Mucosa of gallbladder (tissue), 1 donor: ENCODE results near the gene METTL26. TPM values are rescaled to one million over a fixed set of nuclear protein-coding genes. Genes with fewer than 3 reads are reported as not detected.

Source experiments
- DNase-seq: peaks from one replicate; pipeline ENCODE4 v3.0.0-alpha.2; 2020; ENCODE audit warnings: low spot score
- total RNA-seq: library from RNA; stranded (reverse); gene quantifications from one replicate; pipeline ENCODE4 v1.2.1, GENCODE V29; 2021
- donor health status: DM: no; HTN: no; CAD: no.

METTL26 gene
- 69.3 TPM for total RNA-seq

DNA sequence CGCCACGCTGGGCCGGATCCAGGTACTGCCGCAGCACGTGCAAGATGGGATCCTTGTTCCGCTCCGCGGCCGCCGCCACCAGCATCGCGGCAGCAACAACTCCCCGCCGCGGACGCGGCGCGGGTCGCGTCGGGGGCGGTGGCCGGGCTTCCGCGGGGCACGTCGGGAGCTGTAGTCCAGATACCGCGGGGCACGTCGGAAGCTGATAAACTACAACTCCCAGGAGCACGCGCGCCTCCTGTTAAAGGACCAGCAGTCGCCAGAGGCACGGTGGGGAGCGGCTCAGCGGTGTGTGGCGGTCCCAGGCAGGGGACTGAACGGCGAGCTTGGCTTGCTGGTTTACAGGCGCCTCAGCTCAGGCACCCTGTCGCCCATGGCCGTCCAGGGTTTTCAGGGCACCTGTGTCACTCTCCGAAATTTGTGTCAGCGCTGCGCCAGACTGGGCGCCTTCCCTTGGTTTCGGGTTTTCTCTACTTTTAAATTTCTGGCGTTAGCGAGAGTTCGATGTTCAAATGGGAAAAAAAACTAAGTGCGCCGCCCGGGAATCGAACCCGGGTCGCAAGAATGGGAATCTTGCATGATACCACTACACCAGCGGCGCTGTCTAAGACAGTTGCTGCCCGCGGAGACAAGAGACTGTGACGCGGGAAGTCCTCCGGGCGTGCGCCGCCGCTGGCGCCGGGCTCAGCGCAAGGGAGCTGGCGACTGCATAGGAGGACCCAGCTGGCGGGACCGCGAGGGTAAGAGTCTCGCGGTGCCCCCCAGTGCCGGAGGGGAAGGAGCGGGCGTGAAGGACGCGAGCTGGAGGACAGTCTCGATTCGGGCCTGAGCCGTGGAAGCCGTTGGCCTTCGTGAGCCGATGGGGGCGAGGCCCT lies at the start of gene METTL26:
METTL26 (minus strand) TSS at position 100 of the 875 bp plus-strand sequence; CDS start at position 85, 15 bp downstream.
- peak; percentile 96 for DNase-seq

DNA sequence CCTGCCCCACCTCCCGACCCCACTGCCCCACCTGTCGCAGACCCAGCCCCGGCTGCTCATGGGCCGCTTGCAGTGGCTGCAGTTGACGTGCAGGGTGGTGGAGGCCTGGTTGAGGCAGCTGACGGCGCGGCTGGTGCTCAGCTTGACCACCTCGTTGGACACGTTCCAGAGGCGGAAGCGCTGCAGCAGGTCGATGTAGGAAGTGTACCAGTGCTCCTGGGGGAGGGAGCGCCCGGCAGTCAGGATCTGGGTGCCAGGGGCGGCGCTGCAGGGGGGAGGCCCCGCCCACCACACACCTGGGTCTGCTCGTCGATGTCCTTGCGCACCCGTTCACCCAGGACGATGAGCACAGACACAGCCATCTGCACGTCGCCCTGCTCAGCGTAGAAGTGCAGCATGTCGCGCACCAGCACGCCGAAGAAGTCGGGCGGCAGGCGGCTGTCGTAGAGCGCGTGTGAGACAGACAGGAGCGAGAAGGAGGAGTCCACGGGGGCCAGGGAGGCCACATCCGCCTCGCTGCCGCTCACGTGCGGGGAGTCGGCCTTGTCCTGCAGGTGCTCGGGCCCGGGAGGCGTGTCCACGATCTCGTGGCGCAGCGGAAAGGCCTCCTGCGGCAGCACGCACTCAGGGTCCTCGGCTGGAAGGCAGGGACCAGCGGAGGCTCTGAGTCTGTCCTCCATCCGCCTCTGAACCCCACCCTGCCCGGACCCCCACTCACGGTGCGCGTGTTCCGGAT lies 49.0 kb upstream of the METTL26 start:
- DNase-seq: no peak

DNA sequence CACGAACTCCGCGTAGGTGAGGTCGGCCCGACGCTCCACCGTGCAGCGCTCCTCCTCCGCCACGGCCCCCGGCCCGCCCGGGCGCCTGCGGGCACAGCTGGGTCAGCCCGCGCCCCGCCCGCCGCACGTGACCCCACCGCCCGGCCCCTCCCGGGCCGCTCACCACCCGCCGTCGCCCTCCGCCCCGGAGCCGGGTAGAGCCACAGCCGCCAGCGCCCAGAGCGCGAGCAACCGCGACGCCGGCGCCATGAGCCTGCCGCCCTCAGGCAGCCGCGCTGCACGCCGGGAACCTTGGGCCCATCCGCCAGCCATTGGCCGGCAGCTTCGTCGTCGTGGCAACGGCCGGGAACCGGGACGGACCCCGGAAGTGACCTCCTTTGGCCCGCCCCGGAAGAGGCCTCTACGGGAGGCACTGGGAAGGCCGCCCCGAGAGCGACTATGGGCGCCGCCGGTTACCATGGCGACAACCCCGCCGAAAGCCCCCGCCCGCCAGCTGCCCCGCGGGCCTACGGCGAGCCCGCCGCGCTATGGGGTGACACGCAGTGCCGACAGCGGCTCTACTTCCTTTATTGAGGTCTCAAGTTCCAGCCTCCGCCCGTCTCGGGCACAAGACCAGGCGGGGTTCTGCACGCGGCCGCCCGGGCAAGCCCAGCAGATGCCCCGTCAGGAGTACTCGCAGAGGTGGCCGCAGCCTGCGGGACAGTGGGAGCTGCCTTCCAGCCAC lies 48.1 kb upstream of the METTL26 start, which contains the start of gene JMJD8:
JMJD8 (minus strand) TSS at position 264 of the 724 bp plus-strand sequence; CDS start at position 249, 15 bp downstream.
- DNase-seq: peak; percentile 97

DNA sequence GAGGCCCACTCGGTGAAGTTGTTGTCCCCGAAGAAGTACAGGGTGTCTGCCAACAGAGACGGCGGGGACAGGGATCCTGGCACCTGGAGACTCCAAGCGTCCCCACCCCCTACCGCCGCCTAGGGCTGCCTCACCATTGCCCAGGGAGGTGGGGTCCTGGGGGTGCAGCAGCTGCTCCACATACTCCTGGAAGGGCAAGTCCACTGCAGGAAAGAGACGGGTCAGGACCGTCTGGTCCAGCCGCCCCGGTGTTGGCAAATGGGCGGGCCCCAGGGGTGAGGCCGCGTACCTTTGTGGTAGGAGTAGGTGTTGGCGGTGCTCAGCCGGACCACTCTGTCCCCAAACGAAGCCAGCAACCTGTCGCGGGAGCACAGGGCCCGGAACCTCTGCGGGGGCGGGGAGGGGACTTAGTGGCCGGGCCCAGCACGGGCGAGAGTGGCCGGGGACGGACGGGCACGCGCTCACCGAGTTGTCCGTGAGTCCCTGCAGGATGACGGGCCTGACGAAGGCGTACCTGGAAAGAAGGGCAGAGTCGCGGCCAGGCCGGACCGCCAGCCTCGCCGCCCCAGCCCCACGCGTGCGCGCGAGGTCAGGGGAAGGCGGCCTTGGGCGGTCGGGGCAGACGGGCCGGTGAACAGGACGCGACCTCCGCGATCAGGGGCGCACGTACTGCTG lies 47.4 kb upstream of the METTL26 start:
- no peak for DNase-seq

DNA sequence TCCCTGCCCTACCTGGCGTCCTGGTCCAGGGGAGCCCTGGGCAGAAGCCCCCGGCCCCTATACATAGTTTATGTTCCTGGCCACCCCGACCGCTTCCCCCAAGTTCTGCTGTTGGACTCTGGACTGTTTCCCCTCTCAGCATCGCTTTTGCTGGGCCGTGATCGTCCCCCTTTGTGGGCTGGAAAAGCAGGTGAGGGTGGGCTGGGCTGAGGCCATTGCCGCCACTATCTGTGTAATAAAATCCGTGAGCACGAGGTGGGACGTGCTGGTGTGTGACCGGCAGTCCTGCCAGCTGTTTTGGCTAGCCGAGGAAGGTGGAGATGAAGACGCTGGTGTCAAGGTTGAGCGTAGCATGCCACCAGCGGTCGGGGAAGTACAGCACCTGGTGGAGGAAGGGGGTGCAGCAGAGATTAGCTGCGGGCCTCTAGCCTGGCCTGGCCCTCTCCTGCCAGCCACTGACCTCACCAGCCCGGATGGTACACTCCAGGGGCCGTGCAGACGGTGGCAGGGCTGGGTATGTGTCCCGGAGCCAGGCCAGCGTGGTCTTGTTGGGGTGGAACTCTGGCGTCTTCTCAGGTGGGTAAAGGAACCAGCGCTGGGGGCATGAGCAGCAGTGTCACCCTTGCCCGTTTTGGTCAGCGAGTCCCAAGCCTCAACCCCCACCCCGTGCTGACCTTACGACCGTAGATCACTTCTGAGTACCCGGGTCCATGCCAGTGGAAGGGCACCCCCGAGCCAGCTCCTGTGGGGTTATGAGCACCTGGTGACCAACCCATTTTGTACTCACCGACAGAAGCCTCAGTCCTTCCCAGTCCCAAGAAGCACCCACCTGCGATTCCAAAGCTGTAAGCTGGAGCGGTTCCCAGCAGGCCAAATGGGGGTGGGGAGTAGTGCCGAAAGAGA lies 46.6 kb upstream of the METTL26 start:
- DNase-seq: no peak

DNA sequence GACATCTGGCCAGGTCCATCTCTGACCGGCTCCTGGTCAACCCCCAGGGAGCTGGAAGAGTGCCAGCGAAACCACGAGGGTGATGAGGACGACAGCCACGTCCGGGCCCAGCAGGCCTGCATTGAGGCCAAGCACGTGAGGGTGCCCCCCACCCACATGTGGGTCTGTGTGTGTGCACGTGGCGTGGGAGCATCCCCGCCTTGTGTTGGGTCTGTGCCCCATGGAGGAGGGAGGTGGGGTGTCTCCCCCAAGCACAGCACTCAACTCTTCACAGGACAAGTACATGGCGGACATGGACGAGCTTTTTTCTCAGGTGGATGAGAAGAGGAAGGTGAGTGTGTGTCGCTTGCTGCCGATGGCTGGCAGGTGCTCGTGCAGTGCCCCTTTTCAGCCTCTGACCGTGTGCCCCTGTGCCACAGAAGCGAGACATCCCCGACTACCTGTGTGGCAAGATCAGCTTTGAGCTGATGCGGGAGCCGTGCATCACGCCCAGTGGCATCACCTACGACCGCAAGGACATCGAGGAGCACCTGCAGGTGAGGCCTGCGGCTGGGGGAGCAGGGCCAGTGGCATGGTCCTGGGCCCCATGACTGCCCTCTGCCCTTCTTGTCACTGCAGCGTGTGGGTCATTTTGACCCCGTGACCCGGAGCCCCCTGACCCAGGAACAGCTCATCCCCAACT lies 45.8 kb upstream of the METTL26 start:
- DNase-seq: no peak

DNA sequence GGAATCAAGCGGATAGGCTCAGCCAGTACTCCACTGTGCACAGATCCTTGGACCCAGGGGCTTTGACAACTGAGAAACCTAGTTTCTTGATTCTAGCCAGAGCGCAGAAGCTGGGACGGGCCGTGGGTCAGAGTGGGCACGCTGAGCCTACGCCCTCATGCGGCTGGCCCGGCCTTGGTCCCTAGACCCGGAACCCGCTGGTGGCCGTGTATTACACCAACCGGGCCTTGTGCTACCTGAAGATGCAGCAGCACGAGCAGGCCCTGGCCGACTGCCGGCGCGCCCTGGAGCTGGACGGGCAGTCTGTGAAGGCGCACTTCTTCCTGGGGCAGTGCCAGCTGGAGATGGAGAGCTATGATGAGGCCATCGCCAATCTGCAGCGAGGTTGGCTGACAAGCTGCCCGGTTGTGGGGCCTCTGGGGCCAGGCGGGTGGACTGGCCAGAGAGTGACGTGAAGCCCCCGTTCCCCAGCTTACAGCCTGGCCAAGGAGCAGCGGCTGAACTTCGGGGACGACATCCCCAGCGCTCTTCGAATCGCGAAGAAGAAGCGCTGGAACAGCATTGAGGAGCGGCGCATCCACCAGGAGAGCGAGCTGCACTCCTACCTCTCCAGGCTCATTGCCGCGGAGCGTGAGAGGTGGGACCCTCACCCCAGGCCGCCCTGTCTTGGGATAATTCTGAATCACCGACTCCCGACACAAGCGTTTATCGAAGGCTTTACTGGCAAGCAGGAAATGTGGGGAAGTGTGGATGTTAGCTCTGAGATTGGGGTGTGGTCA lies 45.1 kb upstream of the METTL26 start:
- DNase-seq: no peak

DNA sequence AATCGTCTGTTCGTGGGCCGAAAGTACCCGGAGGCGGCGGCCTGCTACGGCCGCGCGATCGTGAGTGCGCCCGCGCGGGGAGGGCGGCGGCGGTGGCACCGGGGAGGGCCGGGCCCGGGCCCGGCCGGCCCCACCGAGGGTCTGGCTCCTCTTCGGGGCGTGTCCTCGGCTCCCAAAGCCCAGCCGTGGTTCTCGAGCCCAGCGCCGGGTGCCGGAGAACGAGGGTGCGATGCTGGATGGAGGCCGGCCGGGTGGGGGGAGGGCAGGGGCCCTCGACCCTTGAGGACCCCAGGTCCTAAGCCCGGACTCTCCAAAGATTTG lies 44.5 kb upstream of the METTL26 start:
- DNase-seq: no peak

DNA sequence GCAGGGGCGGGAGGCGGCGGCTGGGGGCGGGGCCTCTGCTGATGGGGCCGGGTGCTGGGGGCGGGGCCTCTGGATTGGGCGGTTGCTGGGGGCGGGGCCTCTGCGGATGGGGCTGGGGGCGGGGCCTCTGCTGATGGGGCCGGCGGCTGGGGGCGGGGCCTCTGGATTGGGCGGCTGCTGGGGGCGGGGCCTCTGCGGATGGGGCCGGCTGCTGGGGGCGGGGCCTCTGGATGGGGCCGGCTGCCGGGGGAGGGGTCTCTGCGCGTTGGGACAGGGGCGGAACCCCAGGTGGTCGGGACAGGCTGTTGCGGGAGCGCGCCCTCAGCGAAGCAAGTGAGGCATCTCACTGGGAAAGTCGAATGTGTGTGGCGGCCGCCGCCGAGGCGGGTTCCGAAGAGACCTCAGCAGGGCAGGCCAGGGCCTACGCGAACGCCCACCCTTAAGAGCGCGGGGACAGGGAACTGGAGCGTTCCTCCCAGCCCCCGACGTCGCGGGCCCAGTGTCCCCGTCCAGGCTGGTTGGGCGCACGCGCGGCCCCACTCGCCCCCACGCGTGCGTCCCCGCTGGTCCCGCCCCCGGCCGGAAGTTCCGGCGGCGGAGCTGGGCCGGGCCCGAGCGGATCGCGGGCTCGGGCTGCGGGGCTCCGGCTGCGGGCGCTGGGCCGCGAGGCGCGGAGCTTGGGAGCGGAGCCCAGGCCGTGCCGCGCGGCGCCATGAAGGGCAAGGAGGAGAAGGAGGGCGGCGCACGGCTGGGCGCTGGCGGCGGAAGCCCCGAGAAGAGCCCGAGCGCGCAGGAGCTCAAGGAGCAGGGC lies 43.9 kb upstream of the METTL26 start, which contains the start of gene STUB1:
STUB1 (plus strand) TSS at position 597 of the 811 bp plus-strand sequence; CDS start at position 713, 116 bp downstream.
- DNase-seq: peak; percentile 81

DNA sequence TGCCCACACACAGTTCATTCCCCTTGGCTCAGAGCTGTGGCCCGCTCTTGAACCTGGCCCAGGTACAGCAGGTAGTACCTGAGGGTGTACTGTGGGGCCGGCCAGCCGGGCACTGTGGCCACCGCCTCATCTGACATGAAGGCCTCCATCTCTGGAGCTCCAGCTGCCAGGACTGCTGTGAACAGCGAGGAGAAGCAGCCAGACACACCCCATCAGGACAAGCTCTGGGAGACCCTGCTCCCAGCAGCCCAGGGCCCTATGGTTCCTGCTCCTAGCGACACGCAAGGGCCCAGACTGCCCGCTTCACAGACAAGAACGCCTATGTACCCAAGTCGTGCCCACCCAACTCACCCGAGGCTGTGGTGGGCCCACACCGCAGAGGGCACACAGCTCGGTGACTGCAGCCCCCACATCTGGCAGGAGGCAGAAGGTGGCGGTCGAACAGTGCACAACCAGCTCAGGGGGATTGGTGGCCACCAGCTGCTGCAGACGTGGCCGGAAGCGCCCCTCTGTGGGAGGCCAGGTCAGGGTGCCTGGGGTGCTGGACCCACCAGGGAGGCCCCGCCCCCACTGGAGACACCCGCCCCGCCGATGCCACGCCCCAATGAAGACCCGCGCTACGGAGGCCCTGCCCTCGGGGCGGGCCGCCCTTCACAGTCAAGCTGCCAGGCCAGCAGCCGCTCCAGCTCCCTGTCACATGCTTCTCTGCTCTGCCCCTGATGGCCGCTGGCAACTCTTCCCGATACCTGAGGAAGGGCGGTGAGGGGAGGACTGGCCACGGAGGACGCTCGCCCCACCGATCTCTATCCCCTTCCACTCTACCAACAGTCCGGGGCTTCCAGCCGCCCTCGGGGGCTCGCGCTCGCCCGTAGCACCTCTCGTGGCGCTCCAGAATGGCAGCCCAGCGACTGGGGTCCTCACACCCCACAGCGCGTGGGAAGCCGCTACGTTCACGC lies 43.0 kb upstream of the METTL26 start:
- peak; percentile 64 for DNase-seq

DNA sequence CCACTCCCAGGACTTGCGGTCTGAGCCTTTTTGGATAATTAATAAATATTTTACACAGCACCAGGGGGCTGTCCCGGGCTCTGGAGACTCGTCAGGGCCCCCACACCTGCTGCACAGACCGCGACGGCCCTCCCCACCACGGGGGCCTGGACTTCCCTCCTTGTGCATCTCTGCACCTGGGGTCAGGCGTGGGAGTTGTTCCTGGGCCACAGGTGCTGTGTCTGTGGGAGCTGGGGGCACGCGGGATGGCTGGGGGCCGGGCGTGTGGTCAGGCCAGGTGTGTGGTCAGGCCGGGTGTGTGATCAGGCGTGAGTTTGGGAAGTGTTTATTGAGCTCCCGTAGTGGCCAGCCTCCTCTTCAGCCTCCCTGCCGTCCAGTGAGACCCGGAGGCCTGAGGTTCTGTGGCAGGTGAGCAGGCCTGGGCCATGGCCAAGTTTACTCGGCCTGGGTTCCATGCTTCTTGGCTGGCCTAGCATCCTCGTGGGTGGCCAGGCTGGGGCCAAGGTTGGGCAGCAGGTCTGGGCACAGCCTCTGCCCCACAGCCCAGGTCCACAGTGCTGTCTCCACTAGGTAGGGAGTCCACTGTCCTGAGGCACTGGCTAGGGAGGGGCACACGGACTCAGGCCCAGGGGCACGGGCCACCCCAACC lies 42.2 kb upstream of the METTL26 start:
- DNase-seq: no peak

DNA sequence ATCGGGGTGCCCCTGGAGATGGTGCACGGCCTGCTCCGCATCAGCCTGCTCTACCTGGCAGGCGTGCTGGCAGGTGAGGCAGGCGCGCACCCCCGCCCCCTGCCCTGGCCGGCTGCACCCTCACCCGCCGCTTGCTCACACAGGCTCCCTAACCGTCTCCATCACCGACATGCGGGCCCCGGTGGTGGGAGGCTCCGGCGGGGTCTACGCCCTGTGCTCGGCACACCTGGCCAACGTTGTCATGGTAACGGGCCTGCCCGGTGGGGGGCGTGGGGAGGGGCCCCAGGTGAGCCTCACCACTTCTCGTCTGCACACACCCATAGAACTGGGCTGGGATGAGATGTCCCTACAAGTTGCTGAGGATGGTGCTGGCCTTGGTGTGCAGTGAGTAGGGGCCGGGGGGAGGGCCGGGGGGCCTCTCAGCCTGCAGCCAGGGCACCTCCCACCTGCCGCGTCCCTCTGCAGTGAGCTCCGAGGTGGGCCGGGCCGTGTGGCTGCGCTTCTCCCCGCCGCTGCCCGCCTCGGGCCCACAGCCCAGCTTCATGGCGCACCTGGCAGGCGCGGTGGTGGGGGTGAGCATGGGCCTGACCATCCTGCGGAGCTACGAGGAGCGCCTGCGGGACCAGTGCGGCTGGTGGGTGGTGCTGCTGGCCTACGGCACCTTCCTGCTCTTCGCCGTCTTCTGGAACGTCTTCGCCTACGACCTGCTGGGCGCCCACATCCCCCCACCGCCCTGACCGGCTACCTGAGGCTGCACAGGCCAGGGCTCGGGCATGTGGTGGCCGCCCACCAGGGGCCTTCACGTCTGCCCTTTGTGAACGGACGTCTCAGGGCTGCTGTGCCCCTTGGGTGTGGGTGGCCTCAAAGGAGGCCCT lies 41.4 kb upstream of the METTL26 start:
- no peak for DNase-seq

DNA sequence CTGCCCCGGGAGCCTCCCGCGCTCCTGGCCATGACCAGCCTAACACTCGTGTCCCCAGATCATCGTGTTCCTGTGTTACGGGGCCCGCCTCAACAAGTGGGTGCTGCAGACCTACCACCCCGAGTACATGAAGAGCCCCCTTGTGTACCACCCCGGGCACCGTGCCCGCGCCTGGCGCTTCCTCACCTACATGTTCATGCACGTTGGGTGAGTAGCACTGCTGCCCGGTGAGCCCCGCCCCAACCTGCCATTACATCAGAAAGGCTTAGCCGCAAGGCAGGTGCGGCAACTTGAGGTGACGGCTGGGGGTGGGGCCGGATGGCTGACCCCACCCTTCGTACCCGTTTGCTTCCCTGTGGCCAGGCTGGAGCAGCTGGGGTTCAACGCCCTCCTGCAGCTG lies 40.8 kb upstream of the METTL26 start:
- peak; percentile 56 for DNase-seq

DNA sequence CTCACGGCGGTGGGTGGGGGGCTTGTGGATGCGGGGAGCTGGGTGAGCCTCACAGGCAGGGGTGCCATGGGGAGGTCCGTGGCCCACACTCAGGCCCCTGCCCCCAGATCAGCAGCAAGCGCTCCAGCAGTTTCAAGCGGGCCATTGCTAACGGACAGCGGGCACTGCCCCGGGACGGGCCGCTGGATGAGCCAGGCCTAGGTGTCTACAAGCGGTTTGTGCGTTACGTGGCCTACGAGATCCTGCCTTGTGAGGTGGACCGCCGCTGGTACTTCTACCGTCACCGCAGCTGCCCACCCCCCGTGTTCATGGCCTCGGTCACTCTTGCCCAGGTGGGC lies 40.4 kb upstream of the METTL26 start:
- no peak for DNase-seq

DNA sequence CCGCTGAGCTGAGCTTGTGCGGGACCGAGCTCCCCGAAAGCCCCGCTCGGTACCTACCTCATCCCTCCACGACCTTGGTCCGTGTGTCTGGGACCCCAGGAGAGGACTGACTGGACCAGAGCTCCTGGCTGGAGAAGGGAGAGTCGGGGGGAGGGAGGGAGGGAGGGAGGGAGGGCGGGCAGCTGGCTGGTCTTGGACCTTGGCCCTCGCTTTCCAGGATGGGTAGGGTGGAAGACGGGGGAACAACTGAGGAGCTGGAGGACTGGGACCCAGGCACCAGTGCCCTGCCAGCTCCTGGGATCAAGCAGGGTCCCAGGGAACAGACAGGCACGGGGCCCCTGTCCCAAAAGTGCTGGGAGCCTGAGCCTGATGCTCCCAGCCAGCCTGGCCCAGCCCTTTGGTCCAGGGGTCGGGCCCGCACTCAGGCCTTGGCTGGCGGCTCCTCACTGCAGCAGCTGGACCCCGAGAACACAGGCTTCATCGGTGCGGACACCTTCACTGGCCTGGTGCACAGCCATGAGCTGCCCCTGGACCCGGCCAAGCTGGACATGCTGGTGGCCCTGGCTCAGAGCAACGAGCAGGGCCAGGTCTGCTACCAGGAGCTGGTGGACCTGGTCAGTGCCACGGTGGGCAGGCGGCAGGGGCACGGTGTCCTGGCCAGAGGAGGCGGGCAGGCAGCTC lies 39.9 kb upstream of the METTL26 start:
- DNase-seq: no peak
